ENCODE results near the gene TMEM150B.

DNA sequence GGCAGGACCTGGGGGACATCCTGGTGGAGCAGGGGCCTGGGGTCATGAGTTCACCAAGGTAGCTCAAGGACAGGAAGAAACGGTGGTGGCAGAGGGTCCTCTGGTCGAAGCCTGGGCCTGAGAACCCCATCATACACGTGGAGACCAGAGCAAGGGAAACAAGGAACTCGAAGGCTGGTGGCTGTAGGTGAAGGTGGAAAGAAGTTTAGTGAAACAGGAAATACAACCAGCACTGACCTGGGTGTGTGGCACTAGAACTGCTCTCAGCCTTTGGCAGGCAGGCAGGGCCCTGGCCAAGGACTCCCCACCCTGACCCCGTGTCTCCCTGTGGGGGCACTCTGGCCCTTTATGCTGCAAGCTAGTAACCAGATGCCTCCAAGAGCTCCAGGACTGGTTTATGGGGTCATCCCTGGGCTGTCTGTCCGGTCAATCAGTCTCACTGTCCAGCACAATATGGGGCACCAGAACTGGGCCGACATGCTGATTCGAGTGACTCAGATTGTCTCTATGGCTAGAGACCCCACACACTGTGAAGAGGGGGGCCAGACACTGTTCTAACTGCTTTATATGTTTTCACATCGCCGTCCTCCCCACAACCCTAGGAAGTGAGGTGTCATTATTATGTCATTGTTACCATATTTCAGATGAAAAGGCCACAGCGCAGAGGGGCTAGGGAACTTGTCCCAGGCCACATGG, 25.6 kb upstream of the TMEM150B start:
- TF ChIP-seq FOXP2 (optimal IDR thresholded peaks at IDR 0.05; ENCODE audit: control extremely low read depth, extremely low read length, insufficient read depth) (no peak), EZH2 (IDR thresholded peaks at IDR 0.05) (no peak)
